SK-N-SH (cell line): ENCODE measurements around the gene TNN. TPM values are rescaled to one million over a fixed set of nuclear protein-coding genes. Genes with fewer than 3 reads are reported as not detected.

Experiments
- CTCF ChIA-PET: fragments of 300-600, 350-600 bp; formaldehyde crosslinking; extraction: SDS; loops from one replicate; lab custom pipeline; 2021; lab: Yijun Ruan, JAX
- POLR2A ChIA-PET: fragments of 350-600 bp; sonication (Branson Sonifier 250); formaldehyde crosslinking; extraction: SDS; loops from one replicate; lab custom pipeline; 2020; ENCODE audit warnings: antibody characterized with exemption, inconsistent platforms; lab: Yijun Ruan, JAX
- DNase-seq: peaks from one replicate; pipeline ENCODE4 v3.0.0; 2012
- H2AFZ ChIP-seq: fragments of 200-600 bp; sonication (generic); 2 replicates; pipeline ENCODE4 v1.8.1; 2016; ENCODE audit warnings: antibody characterized with exemption, mild to moderate bottlenecking, low read depth
- H3F3A ChIP-seq: fragments of 200-600 bp; sonication (generic); replicated peaks from 2 replicates; pipeline ENCODE3; 2016; ENCODE audit warnings: antibody characterized with exemption, mild to moderate bottlenecking; ENCODE audit not compliant: insufficient read depth
- H3K27ac ChIP-seq, 2 experiments: fragments of 200-500 bp in 1 of 2; fragments of 200-600 bp in 1 of 2; sonication (Bioruptor generic) in 1 of 2; sonication (generic), shearing (Covaris generic) in 1 of 2; 2 replicates each; pipeline versions ENCODE4 v1.5.1 to v1.6.1; 2014 to 2016; ENCODE audit warnings: low read depth in 2 of 2, inconsistent platforms in 1 of 2, low read length in 1 of 2, mild to moderate bottlenecking in 1 of 2, mixed read lengths in 1 of 2
- H3K27me3 ChIP-seq: fragments of 200-600 bp; sonication (generic), shearing (Covaris generic); 2 replicates; pipeline ENCODE4 v1.6.1; 2016; ENCODE audit warnings: mixed run types; ENCODE audit not compliant: insufficient read depth
- H3K36me3 ChIP-seq, 2 experiments: fragments of 200-500 bp in 1 of 2; fragments of 200-600 bp in 1 of 2; sonication (Bioruptor generic) in 1 of 2; sonication (generic) in 1 of 2; replicated peaks in 1 of 2; 2 replicates each; pipeline versions ENCODE3 to v1.5.1; 2014 to 2016; ENCODE audit warnings: low read length in 1 of 2, mild to moderate bottlenecking in 1 of 2; ENCODE audit not compliant: insufficient read depth in 2 of 2, control insufficient read depth in 1 of 2
- H3K4me1 ChIP-seq, 2 experiments: fragments of 200-500 bp in 1 of 2; fragments of 200-600 bp in 1 of 2; sonication (Bioruptor generic) in 1 of 2; sonication (generic), shearing (Covaris generic) in 1 of 2; 2 replicates each; pipeline versions ENCODE4 v1.5.1 to v1.6.1; 2014 to 2016; ENCODE audit warnings: low read depth in 1 of 2, low read length in 1 of 2, mixed run types in 1 of 2; ENCODE audit not compliant: insufficient read depth in 2 of 2, control insufficient read depth in 1 of 2
- H3K4me2 ChIP-seq: fragments of 200-600 bp; sonication (generic), shearing (Covaris generic); 2 replicates; pipeline ENCODE4 v1.6.1; 2017; ENCODE audit warnings: mixed run types
- H3K4me3 ChIP-seq, 2 experiments: fragments of 200-500 bp in 1 of 2; fragments of 200-600 bp in 1 of 2; sonication (Bioruptor generic) in 1 of 2; sonication (generic), shearing (Covaris generic) in 1 of 2; 2 replicates each; pipeline versions ENCODE4 v1.5.1 to v1.8.1; 2014 to 2016; ENCODE audit warnings: low read depth in 2 of 2, inconsistent platforms in 1 of 2, low read length in 1 of 2, mild to moderate bottlenecking in 1 of 2, mixed read lengths in 1 of 2, moderate library complexity in 1 of 2
- H3K79me2 ChIP-seq: fragments of 200-600 bp; sonication (generic); 2 replicates; pipeline ENCODE4 v1.8.1; 2017; ENCODE audit warnings: mild to moderate bottlenecking; ENCODE audit not compliant: insufficient read depth
- H3K9ac ChIP-seq: fragments of 200-600 bp; sonication (generic); 2 replicates; pipeline ENCODE4 v1.6.1; 2017; ENCODE audit warnings: mixed run types
- H3K9me2 ChIP-seq: fragments of 200-600 bp; sonication (generic); 2 replicates; pipeline ENCODE4 v1.6.1; 2017; ENCODE audit warnings: mixed run types
- H3K9me3 ChIP-seq: fragments of 200-600 bp; sonication (generic); 2 replicates; pipeline ENCODE4 v1.6.1; 2017; ENCODE audit warnings: mixed run types, mild to moderate bottlenecking, moderate library complexity
- H4K20me1 ChIP-seq: fragments of 200-600 bp; sonication (generic); 2 replicates; pipeline ENCODE4 v1.6.1; 2017; ENCODE audit warnings: mild to moderate bottlenecking, mixed run types; ENCODE audit not compliant: insufficient read depth
- CHD2 ChIP-seq: fragments of 150-350 bp; IDR thresholded peaks from 2 replicates; pipeline ENCODE4 v1.6.1; 2018; ENCODE audit warnings: low read length; ENCODE audit not compliant: partially characterized antibody
- ELF1 ChIP-seq: IDR thresholded peaks from 2 replicates; pipeline ENCODE4 v1.4.0; 2012
- EZH2phosphoT487 ChIP-seq: fragments of 200-600 bp; sonication (generic); IDR thresholded peaks from 2 replicates; pipeline ENCODE4 v1.6.1; 2017; ENCODE audit warnings: low read depth, mixed run types, mild to moderate bottlenecking, antibody characterized with exemption, moderate library complexity, borderline replicate concordance
- FOSL2 ChIP-seq: IDR thresholded peaks from 2 replicates; pipeline ENCODE4 v1.4.0; 2012; ENCODE audit warnings: low read depth, mild to moderate bottlenecking, moderate library complexity, borderline replicate concordance
- FOXM1 ChIP-seq: IDR thresholded peaks from 2 replicates; pipeline ENCODE4 v1.4.0; 2012; ENCODE audit warnings: low read depth, mild to moderate bottlenecking
- GATA2 ChIP-seq: sonication (generic); formaldehyde crosslinking; IDR thresholded peaks from 2 replicates; pipeline ENCODE4 v1.5.0; 2020; ENCODE audit warnings: mild to moderate bottlenecking, missing genetic modification reagents
- MXI1 ChIP-seq: IDR thresholded peaks from 2 replicates; pipeline ENCODE4 v1.6.1; 2012; ENCODE audit warnings: mild to moderate bottlenecking, low read depth, low read length, improper control_type of control experiment
- NFIC ChIP-seq: IDR thresholded peaks from 2 replicates; pipeline ENCODE4 v1.4.0; 2012; ENCODE audit warnings: borderline replicate concordance
- NRF1 ChIP-seq: IDR thresholded peaks from 2 replicates; pipeline ENCODE4 v1.6.1; 2012; ENCODE audit warnings: low read depth, mild to moderate bottlenecking, low read length
- POLR2AphosphoS5 ChIP-seq: IDR thresholded peaks from 2 replicates; pipeline ENCODE4 v1.6.1; 2012; ENCODE audit warnings: low read depth, low read length
- RCOR1 ChIP-seq: fragments of 150-350 bp; IDR thresholded peaks from 2 replicates; pipeline ENCODE4 v1.6.1; 2017; ENCODE audit warnings: antibody characterized with exemption, low read length
- RFX5 ChIP-seq: IDR thresholded peaks from 2 replicates; pipeline ENCODE4 v1.6.1; 2012; ENCODE audit warnings: mild to moderate bottlenecking, improper control_type of control experiment, low read length
- SIN3A ChIP-seq: IDR thresholded peaks from 2 replicates; pipeline ENCODE4 v1.6.1; 2012; ENCODE audit warnings: low read depth, mild to moderate bottlenecking, low read length, moderate library complexity, borderline replicate concordance
- SMC3 ChIP-seq: IDR thresholded peaks from 2 replicates; pipeline ENCODE4 v1.6.1; 2012; ENCODE audit warnings: low read depth, low read length, improper control_type of control experiment
- TAF1 ChIP-seq: IDR thresholded peaks from 2 replicates; pipeline ENCODE4 v1.6.1; 2012; ENCODE audit warnings: low read depth, mild to moderate bottlenecking, low read length, moderate library complexity, borderline replicate concordance
- TCF12 ChIP-seq: IDR thresholded peaks from 2 replicates; pipeline ENCODE4 v1.4.0; 2012
- TEAD4 ChIP-seq: IDR thresholded peaks from 2 replicates; pipeline ENCODE4 v1.4.0; 2012; ENCODE audit warnings: mild to moderate bottlenecking, borderline replicate concordance; ENCODE audit not compliant: insufficient read depth
- YY1 ChIP-seq: IDR thresholded peaks from 2 replicates; pipeline ENCODE4 v1.4.0; 2012; ENCODE audit warnings: low read depth, mild to moderate bottlenecking
- WGBS: methylation state at CpG from one replicate; pipeline ENCODE4 v1.1.6; 2017; ENCODE audit warnings: low lambda C conversion rate; 5-methylcytosine and 5-hydroxymethylcytosine counted together
- polyA plus RNA-seq, 3 experiments: library from polyadenylated mRNA; depleted of rRNA; stranded (reverse); fragments of >200 nt; gene quantifications; 2 replicates each; pipeline ENCODE4 v1.2.3, GENCODE V29; 2012
- TF ChIP-seq, protein P1 (sequence below): IDR thresholded peaks from 2 replicates; pipeline ENCODE4 v1.4.0; 2012; ENCODE audit warnings: low read depth, borderline replicate concordance
- TF ChIP-seq, protein P2 (sequence below): fragments of 150-350 bp; IDR thresholded peaks from 2 replicates; pipeline ENCODE4 v1.6.1; 2016; ENCODE audit warnings: mild to moderate bottlenecking, low read depth, low read length
- TF ChIP-seq, protein P3 (sequence below): IDR thresholded peaks from 2 replicates; pipeline ENCODE4; 2012
- TF ChIP-seq, protein P4 (sequence below): fragments of 200-600 bp; sonication (generic); IDR thresholded peaks from 2 replicates; pipeline ENCODE4 v1.6.1; 2017; ENCODE audit warnings: antibody characterized with exemption, mild to moderate bottlenecking, moderate library complexity

The TNN gene
- polyA plus RNA-seq, 1 of the 3 experiments (the other 2 are of a cell fraction) = not detected

DNA sequence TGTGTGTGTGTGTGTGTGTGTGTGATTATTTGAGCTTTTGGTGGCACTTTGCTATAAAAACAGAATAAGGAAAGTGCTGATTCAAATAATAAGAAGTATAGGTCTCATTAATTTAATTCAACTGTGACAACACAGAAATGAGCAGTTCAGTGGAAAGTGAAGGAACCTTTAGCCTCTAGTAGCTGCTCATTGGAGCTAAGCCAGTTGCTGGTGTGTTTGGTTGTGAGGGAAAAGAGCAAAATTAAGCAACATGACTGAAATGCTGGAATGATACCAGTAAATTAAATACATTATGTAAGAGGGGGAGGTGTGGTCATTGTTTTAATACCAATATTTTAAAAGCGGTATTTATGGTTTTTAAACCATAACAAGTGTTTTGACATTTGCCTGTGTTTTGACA lies 69.7 kb downstream of the TNN start:
- CTCF ChIA-PET = interaction anchor here (0.7 to 2.3 kb wide), 3 partner anchors 9 to 14 kb away, joined by 4 to 9 read pairs (median 4); no protein-coding TSS in a partner anchor
- DNase-seq = no peak
- Histone ChIP-seq H3K36me3 (no peaks in the 10 kb centered on the region), H3K4me1 (no peaks in the 10 kb centered on the region), H3K4me3 (no peak overlapping the region), H3K9ac (no peak overlapping the region), H3K4me2 (no peak overlapping the region), H3K79me2 (no peaks in the 10 kb centered on the region), H3K27me3 (no peaks in the 10 kb centered on the region), H3F3A (no peaks in the 10 kb centered on the region), H4K20me1 (no peaks in the 10 kb centered on the region), H2AFZ (no peak overlapping the region), H3K9me2 (no peaks in the 10 kb centered on the region), H3K9me3 (no peaks in the 10 kb centered on the region), H3K27ac (no peak overlapping the region)
- no peak for TF ChIP-seq FOSL2
- TF ChIP-seq SMC3 = no peak
- TF ChIP-seq, protein P1, sequence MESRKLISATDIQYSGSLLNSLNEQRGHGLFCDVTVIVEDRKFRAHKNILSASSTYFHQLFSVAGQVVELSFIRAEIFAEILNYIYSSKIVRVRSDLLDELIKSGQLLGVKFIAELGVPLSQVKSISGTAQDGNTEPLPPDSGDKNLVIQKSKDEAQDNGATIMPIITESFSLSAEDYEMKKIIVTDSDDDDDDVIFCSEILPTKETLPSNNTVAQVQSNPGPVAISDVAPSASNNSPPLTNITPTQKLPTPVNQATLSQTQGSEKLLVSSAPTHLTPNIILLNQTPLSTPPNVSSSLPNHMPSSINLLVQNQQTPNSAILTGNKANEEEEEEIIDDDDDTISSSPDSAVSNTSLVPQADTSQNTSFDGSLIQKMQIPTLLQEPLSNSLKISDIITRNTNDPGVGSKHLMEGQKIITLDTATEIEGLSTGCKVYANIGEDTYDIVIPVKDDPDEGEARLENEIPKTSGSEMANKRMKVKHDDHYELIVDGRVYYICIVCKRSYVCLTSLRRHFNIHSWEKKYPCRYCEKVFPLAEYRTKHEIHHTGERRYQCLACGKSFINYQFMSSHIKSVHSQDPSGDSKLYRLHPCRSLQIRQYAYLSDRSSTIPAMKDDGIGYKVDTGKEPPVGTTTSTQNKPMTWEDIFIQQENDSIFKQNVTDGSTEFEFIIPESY = no peak
- no peak for TF ChIP-seq NRF1
- no peak for TF ChIP-seq EZH2phosphoT487
- no peak for TF ChIP-seq TEAD4
- no peak for TF ChIP-seq CHD2
- no peak for TF ChIP-seq POLR2AphosphoS5
- no peak for TF ChIP-seq SIN3A
- TF ChIP-seq, protein P2, sequence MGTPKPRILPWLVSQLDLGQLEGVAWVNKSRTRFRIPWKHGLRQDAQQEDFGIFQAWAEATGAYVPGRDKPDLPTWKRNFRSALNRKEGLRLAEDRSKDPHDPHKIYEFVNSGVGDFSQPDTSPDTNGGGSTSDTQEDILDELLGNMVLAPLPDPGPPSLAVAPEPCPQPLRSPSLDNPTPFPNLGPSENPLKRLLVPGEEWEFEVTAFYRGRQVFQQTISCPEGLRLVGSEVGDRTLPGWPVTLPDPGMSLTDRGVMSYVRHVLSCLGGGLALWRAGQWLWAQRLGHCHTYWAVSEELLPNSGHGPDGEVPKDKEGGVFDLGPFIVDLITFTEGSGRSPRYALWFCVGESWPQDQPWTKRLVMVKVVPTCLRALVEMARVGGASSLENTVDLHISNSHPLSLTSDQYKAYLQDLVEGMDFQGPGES = no peak
- WGBS = 62% methylated on average over 1 of the region's 1 CpG
- POLR2A ChIA-PET = no interaction called here

DNA sequence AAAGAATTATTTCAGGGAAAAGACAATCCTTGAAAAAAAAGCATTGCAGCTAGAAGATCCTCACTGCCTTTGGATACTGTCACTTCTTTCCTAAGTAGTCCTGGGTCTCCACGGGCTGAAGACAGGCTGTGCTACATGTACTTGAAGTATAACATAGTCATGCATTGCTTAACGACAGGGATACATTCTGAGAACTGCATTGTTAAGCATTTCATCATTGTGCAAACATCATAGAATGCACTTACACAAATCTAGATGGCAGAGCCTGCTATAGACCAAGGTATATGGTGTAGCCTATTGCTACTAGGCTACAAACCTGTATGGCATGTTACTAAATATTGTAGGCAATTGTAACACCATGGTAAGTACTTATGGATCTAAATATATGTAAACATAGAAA lies 70.9 kb downstream of the TNN start:
- 0% methylated on average over 2 of the region's 2 CpGs for WGBS
- Histone ChIP-seq H3K9ac (no peak overlapping the region), H2AFZ (no peak overlapping the region), H4K20me1 (no peaks in the 10 kb centered on the region)
- POLR2A ChIA-PET = no interaction called here
- TF ChIP-seq ELF1 = no peak
- TF ChIP-seq YY1 = no peak
- no peak for TF ChIP-seq TEAD4
- TF ChIP-seq CHD2 = no peak
- no peak for TF ChIP-seq GATA2 (CRISPR knock-in tag)
- no peak for TF ChIP-seq FOXM1
- TF ChIP-seq TCF12 = no peak
- TF ChIP-seq, protein P3, sequence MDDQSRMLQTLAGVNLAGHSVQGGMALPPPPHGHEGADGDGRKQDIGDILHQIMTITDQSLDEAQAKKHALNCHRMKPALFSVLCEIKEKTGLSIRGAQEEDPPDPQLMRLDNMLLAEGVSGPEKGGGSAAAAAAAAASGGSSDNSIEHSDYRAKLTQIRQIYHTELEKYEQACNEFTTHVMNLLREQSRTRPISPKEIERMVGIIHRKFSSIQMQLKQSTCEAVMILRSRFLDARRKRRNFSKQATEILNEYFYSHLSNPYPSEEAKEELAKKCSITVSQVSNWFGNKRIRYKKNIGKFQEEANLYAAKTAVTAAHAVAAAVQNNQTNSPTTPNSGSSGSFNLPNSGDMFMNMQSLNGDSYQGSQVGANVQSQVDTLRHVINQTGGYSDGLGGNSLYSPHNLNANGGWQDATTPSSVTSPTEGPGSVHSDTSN = no peak
- TF ChIP-seq RFX5 = no peak
- TF ChIP-seq MXI1 = no peak
- TF ChIP-seq NFIC = no peak
- no peak for TF ChIP-seq TAF1
- TF ChIP-seq, protein P2 = no peak
- TF ChIP-seq, protein P4, sequence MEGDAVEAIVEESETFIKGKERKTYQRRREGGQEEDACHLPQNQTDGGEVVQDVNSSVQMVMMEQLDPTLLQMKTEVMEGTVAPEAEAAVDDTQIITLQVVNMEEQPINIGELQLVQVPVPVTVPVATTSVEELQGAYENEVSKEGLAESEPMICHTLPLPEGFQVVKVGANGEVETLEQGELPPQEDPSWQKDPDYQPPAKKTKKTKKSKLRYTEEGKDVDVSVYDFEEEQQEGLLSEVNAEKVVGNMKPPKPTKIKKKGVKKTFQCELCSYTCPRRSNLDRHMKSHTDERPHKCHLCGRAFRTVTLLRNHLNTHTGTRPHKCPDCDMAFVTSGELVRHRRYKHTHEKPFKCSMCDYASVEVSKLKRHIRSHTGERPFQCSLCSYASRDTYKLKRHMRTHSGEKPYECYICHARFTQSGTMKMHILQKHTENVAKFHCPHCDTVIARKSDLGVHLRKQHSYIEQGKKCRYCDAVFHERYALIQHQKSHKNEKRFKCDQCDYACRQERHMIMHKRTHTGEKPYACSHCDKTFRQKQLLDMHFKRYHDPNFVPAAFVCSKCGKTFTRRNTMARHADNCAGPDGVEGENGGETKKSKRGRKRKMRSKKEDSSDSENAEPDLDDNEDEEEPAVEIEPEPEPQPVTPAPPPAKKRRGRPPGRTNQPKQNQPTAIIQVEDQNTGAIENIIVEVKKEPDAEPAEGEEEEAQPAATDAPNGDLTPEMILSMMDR = no peak
- TF ChIP-seq RCOR1 = no peak
- TF ChIP-seq, all 33 proteins: peak for 0
- Histone ChIP-seq H3K9me3 (no peaks in the 10 kb centered on the region), H3K9me2 (no peaks in the 10 kb centered on the region), H3F3A (no peaks in the 10 kb centered on the region), H3K79me2 (no peaks in the 10 kb centered on the region), H3K4me1 (no peaks in the 10 kb centered on the region), H3K36me3 (no peaks in the 10 kb centered on the region), H3K4me2 (no peak overlapping the region), H3K4me3 (no peak overlapping the region), H3K27ac (no peak overlapping the region), H3K27me3 (no peaks in the 10 kb centered on the region)
- DNase-seq = no peak
- CTCF ChIA-PET = interaction anchor here (0.9 to 2.3 kb wide), 4 partner anchors 8 to 109 kb away, joined by 5 to 9 read pairs (median 6); no protein-coding TSS in a partner anchor
